Measurements from ENCODE around the gene STAC3. TPM values are rescaled to one million over a fixed set of nuclear protein-coding genes. Genes with fewer than 3 reads are reported as not detected.

The STAC3 gene
- total and polyA plus RNA-seq, 2 of the 13 experiments (the other 11 are each of a cell fraction or from before 2014, with no cell fraction given) = 0.18 to 0.22 TPM

DNA sequence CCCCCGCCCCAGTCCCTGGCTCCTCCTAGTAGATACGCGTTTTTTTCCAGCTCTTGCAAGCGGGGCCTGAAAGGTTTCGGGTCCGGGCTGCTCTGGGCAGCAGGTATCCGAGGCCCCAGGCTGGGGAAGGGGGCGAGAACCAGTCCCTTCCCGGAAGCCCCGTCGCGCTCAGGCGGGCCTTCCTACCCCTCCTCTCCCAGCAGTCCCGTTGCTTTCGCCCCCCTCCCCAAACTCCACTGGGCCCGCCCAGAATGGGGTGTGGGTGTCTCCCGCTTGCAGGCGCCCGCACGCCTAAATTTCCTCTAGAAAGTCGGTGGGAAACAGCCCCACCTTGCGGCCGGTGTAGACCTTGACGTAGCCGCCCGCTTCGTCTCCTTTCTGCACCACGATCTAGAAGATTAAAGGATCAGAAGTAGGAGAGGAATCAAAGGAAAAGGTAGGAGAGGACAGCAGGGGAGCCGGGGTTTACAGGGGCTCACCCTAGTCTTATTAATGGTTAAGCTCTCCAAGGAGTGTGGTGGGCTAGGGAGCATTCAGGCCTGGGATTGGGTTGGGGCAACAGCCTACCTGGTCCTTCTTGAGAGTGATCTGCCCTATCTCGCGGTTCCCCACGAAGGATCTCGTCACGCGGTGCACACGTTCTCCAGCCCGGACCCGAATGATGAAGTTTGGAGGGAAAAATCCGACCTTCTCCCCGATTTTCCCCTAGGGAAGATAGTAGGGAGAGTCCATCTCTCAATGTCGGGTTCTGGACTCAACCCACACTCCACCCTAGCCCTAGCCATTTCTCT is 7.3 kb downstream of the STAC3 start (continued):
- TF ChIP-seq ZNF772 (CRISPR knock-in tag; IDR thresholded peaks at IDR 0.05) (no peak), SNRNP70 (IDR thresholded peaks at IDR 0.05; ENCODE audit: low read depth, low read length) (no peak), ZFP90 (CRISPR knock-in tag; IDR thresholded peaks at IDR 0.05; ENCODE audit: borderline replicate concordance) (no peak), ZMYM4 (CRISPR knock-in tag; IDR thresholded peaks at IDR 0.05) (no peak), MYNN (CRISPR knock-in tag; IDR thresholded peaks at IDR 0.05; ENCODE audit: low read depth) (no peak), KLF9 (CRISPR knock-in tag; IDR thresholded peaks at IDR 0.05; ENCODE audit: low read depth) (no peak)
- TF ChIP-seq, protein P1, sequence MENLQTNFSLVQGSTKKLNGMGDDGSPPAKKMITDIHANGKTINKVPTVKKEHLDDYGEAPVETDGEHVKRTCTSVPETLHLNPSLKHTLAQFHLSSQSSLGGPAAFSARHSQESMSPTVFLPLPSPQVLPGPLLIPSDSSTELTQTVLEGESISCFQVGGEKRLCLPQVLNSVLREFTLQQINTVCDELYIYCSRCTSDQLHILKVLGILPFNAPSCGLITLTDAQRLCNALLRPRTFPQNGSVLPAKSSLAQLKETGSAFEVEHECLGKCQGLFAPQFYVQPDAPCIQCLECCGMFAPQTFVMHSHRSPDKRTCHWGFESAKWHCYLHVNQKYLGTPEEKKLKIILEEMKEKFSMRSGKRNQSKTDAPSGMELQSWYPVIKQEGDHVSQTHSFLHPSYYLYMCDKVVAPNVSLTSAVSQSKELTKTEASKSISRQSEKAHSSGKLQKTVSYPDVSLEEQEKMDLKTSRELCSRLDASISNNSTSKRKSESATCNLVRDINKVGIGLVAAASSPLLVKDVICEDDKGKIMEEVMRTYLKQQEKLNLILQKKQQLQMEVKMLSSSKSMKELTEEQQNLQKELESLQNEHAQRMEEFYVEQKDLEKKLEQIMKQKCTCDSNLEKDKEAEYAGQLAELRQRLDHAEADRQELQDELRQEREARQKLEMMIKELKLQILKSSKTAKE (CRISPR knock-in tag; IDR thresholded peaks at IDR 0.05; ENCODE audit: borderline replicate concordance) = no peak
- TF ChIP-seq, protein P2, sequence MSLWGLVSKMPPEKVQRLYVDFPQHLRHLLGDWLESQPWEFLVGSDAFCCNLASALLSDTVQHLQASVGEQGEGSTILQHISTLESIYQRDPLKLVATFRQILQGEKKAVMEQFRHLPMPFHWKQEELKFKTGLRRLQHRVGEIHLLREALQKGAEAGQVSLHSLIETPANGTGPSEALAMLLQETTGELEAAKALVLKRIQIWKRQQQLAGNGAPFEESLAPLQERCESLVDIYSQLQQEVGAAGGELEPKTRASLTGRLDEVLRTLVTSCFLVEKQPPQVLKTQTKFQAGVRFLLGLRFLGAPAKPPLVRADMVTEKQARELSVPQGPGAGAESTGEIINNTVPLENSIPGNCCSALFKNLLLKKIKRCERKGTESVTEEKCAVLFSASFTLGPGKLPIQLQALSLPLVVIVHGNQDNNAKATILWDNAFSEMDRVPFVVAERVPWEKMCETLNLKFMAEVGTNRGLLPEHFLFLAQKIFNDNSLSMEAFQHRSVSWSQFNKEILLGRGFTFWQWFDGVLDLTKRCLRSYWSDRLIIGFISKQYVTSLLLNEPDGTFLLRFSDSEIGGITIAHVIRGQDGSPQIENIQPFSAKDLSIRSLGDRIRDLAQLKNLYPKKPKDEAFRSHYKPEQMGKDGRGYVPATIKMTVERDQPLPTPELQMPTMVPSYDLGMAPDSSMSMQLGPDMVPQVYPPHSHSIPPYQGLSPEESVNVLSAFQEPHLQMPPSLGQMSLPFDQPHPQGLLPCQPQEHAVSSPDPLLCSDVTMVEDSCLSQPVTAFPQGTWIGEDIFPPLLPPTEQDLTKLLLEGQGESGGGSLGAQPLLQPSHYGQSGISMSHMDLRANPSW (CRISPR knock-in tag; IDR thresholded peaks at IDR 0.05; ENCODE audit: borderline replicate concordance) = no peak
- TF ChIP-seq, protein P3, sequence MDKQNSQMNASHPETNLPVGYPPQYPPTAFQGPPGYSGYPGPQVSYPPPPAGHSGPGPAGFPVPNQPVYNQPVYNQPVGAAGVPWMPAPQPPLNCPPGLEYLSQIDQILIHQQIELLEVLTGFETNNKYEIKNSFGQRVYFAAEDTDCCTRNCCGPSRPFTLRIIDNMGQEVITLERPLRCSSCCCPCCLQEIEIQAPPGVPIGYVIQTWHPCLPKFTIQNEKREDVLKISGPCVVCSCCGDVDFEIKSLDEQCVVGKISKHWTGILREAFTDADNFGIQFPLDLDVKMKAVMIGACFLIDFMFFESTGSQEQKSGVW (CRISPR knock-in tag; IDR thresholded peaks at IDR 0.05; ENCODE audit: borderline replicate concordance) = no peak
- TF ChIP-seq, protein P4, sequence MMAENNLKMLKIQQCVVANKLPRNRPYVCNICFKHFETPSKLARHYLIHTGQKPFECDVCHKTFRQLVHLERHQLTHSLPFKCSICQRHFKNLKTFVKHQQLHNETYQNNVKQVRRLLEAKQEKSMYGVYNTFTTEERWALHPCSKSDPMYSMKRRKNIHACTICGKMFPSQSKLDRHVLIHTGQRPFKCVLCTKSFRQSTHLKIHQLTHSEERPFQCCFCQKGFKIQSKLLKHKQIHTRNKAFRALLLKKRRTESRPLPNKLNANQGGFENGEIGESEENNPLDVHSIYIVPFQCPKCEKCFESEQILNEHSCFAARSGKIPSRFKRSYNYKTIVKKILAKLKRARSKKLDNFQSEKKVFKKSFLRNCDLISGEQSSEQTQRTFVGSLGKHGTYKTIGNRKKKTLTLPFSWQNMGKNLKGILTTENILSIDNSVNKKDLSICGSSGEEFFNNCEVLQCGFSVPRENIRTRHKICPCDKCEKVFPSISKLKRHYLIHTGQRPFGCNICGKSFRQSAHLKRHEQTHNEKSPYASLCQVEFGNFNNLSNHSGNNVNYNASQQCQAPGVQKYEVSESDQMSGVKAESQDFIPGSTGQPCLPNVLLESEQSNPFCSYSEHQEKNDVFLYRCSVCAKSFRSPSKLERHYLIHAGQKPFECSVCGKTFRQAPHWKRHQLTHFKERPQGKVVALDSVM (CRISPR knock-in tag; IDR thresholded peaks at IDR 0.05) = no peak
- TF ChIP-seq, protein P5, sequence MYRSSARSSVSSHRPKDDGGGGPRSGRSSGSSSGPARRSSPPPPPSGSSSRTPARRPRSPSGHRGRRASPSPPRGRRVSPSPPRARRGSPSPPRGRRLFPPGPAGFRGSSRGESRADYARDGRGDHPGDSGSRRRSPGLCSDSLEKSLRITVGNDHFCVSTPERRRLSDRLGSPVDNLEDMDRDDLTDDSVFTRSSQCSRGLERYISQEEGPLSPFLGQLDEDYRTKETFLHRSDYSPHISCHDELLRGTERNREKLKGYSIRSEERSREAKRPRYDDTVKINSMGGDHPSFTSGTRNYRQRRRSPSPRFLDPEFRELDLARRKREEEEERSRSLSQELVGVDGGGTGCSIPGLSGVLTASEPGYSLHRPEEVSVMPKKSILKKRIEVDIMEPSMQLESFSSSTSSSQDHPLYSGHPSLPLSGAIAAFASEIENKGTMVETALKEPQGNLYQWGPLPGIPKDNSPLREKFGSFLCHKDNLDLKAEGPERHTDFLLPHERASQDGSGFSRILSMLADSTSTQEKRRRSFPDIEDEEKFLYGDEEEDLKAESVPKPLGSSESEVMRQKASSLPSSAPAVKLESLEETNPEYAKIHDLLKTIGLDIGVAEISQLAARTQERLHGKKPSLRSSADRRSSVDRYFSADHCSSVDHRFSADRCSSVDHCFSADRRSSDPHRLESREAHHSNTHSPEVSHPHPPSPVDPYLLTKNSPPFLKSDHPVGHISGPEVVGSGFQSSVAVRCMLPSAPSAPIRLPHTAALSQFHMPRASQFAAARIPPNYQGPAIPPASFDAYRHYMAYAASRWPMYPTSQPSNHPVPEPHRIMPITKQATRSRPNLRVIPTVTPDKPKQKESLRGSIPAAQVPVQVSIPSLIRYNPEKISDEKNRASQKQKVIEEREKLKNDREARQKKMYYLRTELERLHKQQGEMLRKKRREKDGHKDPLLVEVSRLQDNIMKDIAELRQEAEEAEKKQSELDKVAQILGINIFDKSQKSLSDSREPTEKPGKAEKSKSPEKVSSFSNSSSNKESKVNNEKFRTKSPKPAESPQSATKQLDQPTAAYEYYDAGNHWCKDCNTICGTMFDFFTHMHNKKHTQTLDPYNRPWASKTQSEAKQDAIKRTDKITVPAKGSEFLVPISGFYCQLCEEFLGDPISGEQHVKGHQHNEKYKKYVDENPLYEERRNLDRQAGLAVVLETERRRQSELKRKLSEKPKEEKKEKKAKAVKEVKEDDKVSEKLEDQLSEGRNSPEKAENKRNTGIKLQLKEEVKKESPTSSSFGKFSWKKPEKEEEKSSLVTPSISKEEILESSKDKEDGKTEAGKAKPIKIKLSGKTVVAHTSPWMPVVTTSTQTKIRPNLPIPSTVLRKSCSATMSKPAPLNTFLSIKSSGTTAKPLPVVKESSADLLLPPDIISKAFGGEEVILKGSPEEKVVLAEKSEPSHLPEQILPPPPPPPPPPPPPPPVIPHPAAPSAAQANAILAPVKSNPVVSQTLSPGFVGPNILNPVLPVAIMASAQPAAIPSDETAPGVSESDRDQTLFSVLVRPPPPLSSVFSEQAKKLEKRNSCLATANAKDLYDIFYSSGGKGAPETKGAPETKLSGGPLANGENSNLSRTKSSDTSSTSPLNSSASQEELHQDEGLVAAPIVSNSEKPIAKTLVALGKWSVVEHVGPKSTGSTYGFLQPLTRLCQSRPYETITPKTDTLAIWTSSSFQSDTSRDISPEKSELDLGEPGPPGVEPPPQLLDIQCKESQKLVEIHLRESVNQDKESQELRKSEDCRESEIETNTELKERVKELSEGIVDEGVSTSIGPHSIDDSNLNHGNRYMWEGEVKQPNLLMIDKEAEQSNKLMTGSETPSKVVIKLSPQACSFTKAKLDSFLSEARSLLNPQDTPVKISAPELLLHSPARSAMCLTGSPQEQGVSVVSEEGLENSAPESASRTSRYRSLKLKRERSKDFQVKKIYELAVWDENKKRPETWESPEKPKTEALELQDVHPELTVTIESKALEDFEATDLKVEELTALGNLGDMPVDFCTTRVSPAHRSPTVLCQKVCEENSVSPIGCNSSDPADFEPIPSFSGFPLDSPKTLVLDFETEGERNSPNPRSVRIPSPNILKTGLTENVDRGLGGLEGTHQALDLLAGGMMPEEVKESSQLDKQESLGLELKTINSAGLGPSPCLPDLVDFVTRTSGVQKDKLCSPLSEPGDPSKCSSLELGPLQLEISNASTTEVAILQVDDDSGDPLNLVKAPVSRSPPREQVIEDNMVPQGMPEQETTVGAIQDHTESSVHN (CRISPR knock-in tag; IDR thresholded peaks at IDR 0.05) = no peak
